H9 (cell line): Measurements from ENCODE around the gene PARD6B. TPM values are rescaled to one million over a fixed set of nuclear protein-coding genes. Genes with fewer than 3 reads are reported as not detected.
A peak's percentile ranks its signal among the peaks of the same experiment; 100 is the strongest.

ENCODE experiments used
- DNase-seq: peaks from one replicate; pipeline ENCODE4 v3.0.0-alpha.2; 2017
- H2AFZ ChIP-seq: one replicate; pipeline ENCODE4 v1.6.1; 2013; ENCODE audit warnings: mild to moderate bottlenecking, low read length, control low read depth, moderate library complexity
- H2AK5ac ChIP-seq: 2 replicates; pipeline ENCODE4 v1.6.1; 2013; ENCODE audit warnings: low read length, control low read depth, mixed read lengths; ENCODE audit not compliant: insufficient read length
- H2BK120ac ChIP-seq: one replicate; pipeline ENCODE4 v1.6.1; 2013; ENCODE audit warnings: low read depth, mild to moderate bottlenecking, low read length, control low read depth, inconsistent platforms; ENCODE audit not compliant: poor library complexity, severe bottlenecking
- H2BK12ac ChIP-seq: 2 replicates; pipeline ENCODE4 v1.6.1; 2013; ENCODE audit warnings: low read length, control low read depth, mixed read lengths, low read depth; ENCODE audit not compliant: insufficient read length
- H2BK15ac ChIP-seq: 2 replicates; pipeline ENCODE4 v1.6.1; 2013; ENCODE audit warnings: low read depth, low read length, control low read depth
- H2BK20ac ChIP-seq: one replicate; pipeline ENCODE4 v1.6.1; 2013; ENCODE audit warnings: low read depth, mild to moderate bottlenecking, low read length, control low read depth, inconsistent platforms; ENCODE audit not compliant: poor library complexity, severe bottlenecking
- H2BK5ac ChIP-seq: 2 replicates; pipeline ENCODE4 v1.6.1; 2013; ENCODE audit warnings: low read length, control low read depth, mixed read lengths; ENCODE audit not compliant: insufficient read length
- H3K14ac ChIP-seq: 2 replicates; pipeline ENCODE4 v1.6.1; 2013; ENCODE audit warnings: low read length, control low read depth; ENCODE audit not compliant: insufficient read depth
- H3K18ac ChIP-seq: 2 replicates; pipeline ENCODE4 v1.6.1; 2013; ENCODE audit warnings: low read depth, mild to moderate bottlenecking, mixed read lengths, low read length, control low read depth; ENCODE audit not compliant: insufficient read length
- H3K23ac ChIP-seq: 2 replicates; pipeline ENCODE4 v1.6.1; 2013; ENCODE audit warnings: low read length, control low read depth, mixed read lengths, low read depth; ENCODE audit not compliant: insufficient read length
- H3K23me2 ChIP-seq: 2 replicates; pipeline ENCODE4 v1.6.1; 2013; ENCODE audit warnings: low read depth, mild to moderate bottlenecking, mixed read lengths, low read length, control low read depth; ENCODE audit not compliant: insufficient read length, poor library complexity, severe bottlenecking
- H3K27ac ChIP-seq: 2 replicates; pipeline ENCODE4 v1.5.1; 2013; ENCODE audit warnings: low read length, control low read depth, mixed read lengths, low read depth; ENCODE audit not compliant: insufficient read length
- H3K27me3 ChIP-seq: 2 replicates; pipeline ENCODE4 v1.6.1; 2013; ENCODE audit warnings: low read length, control low read depth, inconsistent platforms; ENCODE audit not compliant: insufficient read depth
- H3K4ac ChIP-seq: 2 replicates; pipeline ENCODE4 v1.6.1; 2013; ENCODE audit warnings: low read depth, mild to moderate bottlenecking, control low read depth, inconsistent platforms, low read length, moderate library complexity
- H3K4me1 ChIP-seq: 2 replicates; pipeline ENCODE4 v1.6.1; 2013; ENCODE audit warnings: low read length, control low read depth, inconsistent platforms; ENCODE audit not compliant: insufficient read depth
- H3K4me2 ChIP-seq: 2 replicates; pipeline ENCODE4 v1.6.1; 2013; ENCODE audit warnings: low read length, control low read depth, mixed read lengths; ENCODE audit not compliant: insufficient read length, insufficient read depth
- H3K56ac ChIP-seq: 2 replicates; pipeline ENCODE4 v1.6.1; 2013; ENCODE audit warnings: low read depth, mild to moderate bottlenecking, mixed read lengths, low read length, control low read depth; ENCODE audit not compliant: insufficient read length
- H3K79me1 ChIP-seq: 2 replicates; pipeline ENCODE4 v1.6.1; 2013; ENCODE audit warnings: low read depth, mild to moderate bottlenecking, moderate library complexity, low read length, control low read depth, inconsistent platforms; ENCODE audit not compliant: insufficient read depth, poor library complexity, severe bottlenecking
- H3K79me2 ChIP-seq: 2 replicates; pipeline ENCODE4 v1.6.1; 2013; ENCODE audit warnings: low read length, control low read depth, inconsistent platforms; ENCODE audit not compliant: insufficient read depth
- H3K9ac ChIP-seq: 2 replicates; pipeline ENCODE4 v1.6.1; 2013; ENCODE audit warnings: low read length, control low read depth, mixed read lengths; ENCODE audit not compliant: insufficient read length; ENCODE audit errors: extremely low read depth
- H3K9me3 ChIP-seq: one replicate; pipeline ENCODE4 v1.6.1; 2013; ENCODE audit warnings: low read depth, low read length, inconsistent platforms; ENCODE audit not compliant: control insufficient read depth
- H3T11ph ChIP-seq: one replicate; pipeline ENCODE4 v1.6.1; 2013; ENCODE audit warnings: mild to moderate bottlenecking, low read length, control low read depth, inconsistent platforms
- H4K20me1 ChIP-seq: one replicate; pipeline ENCODE4 v1.6.1; 2013; ENCODE audit not compliant: control insufficient read depth, insufficient read length, insufficient read depth
- H4K5ac ChIP-seq: 2 replicates; pipeline ENCODE4 v1.6.1; 2013; ENCODE audit warnings: low read depth, mild to moderate bottlenecking, mixed read lengths, low read length, control low read depth; ENCODE audit not compliant: insufficient read length
- H4K8ac ChIP-seq: replicated peaks from 2 replicates; pipeline ENCODE4 v1.6.1; 2013; ENCODE audit warnings: low read length, control low read depth, mixed read lengths, low read depth; ENCODE audit not compliant: insufficient read length
- H4K91ac ChIP-seq: 2 replicates; pipeline ENCODE4 v1.6.1; 2013; ENCODE audit warnings: low read depth, mild to moderate bottlenecking, moderate library complexity, mixed read lengths, low read length, control low read depth; ENCODE audit not compliant: insufficient read length
- H3K27ac Mint-ChIP-seq, 3 experiments: 2 replicates in 2 of 3; 3 replicates in 1 of 3; pipeline ENCODE4 v1.8.0; 2020 to 2021; ENCODE audit warnings: mixed read lengths in 3 of 3, mild to moderate bottlenecking in 1 of 3, moderate library complexity in 1 of 3
- H3K27me3 Mint-ChIP-seq: 2 replicates; pipeline ENCODE4 v1.8.0; 2021; ENCODE audit warnings: low read depth, mild to moderate bottlenecking, moderate library complexity, mixed read lengths
- H3K36me3 Mint-ChIP-seq, 3 experiments: 2 replicates in 2 of 3; 3 replicates in 1 of 3; pipeline ENCODE4 v1.8.0; 2020 to 2021; ENCODE audit warnings: low read depth in 3 of 3, mixed read lengths in 3 of 3; ENCODE audit not compliant: insufficient read depth in 1 of 3
- H3K4me1 Mint-ChIP-seq, 2 experiments: 2 replicates each; pipeline ENCODE4 v1.8.0; 2020; ENCODE audit warnings: mixed read lengths in 2 of 2
- H3K4me3 Mint-ChIP-seq, 2 experiments: 2 replicates in 1 of 2; 3 replicates in 1 of 2; pipeline ENCODE4 v1.8.0; 2020 to 2021; ENCODE audit warnings: mild to moderate bottlenecking in 2 of 2, mixed read lengths in 2 of 2, moderate library complexity in 1 of 2
- H3K9me3 Mint-ChIP-seq, 2 experiments: 2 replicates in 1 of 2; 3 replicates in 1 of 2; pipeline ENCODE4 v1.8.0; 2020; ENCODE audit warnings: mild to moderate bottlenecking in 2 of 2, mixed read lengths in 2 of 2, moderate library complexity in 1 of 2
- CTCF ChIP-seq: fragments of 200-600 bp; sonication (generic); conservative IDR thresholded peaks from 3 replicates; pipeline ENCODE4 v1.8.0; 2021; ENCODE audit warnings: antibody characterized with exemption, mild to moderate bottlenecking
- WGBS: extraction: QIAGEN DNeasy Blood & Tissue Kit; methylation state at CpG from one replicate; pipeline ENCODE4 v1.1.7; 2013; ENCODE audit warnings: missing lambda C conversion rate, low lambda C conversion rate, mixed read lengths; ENCODE audit not compliant: insufficient read length; ENCODE audit errors: extremely low coverage; 5-methylcytosine and 5-hydroxymethylcytosine counted together
- total RNA-seq: library from RNA; stranded (reverse); gene quantifications from 2 replicates; pipeline ENCODE4 v1.2.1, GENCODE V29; 2021

Gene PARD6B
- total RNA-seq, 1 experiment from 2014 or later, result 27.4 TPM

- no peaks in the 10 kb centered on the region for H3K27me3 ChIP-seq
- H3K9me3 ChIP-seq, result no peaks in the 10 kb centered on the region
- H2AFZ ChIP-seq, result no peak overlapping the region
- H3K18ac ChIP-seq, result no peak overlapping the region
- no peak overlapping the region for H3K27ac ChIP-seq
- no peak overlapping the region for H3T11ph ChIP-seq
- H4K91ac ChIP-seq, result no peak overlapping the region
- H2BK120ac ChIP-seq, result no peak overlapping the region
- H3K27ac Mint-ChIP-seq, result no peak overlapping the region
- no peak overlapping the region for H4K5ac ChIP-seq
- H3K79me2 ChIP-seq, result no peaks in the 10 kb centered on the region
- H3K23me2 ChIP-seq, result no peaks in the 10 kb centered on the region
- no peak overlapping the region for H3K4me3 Mint-ChIP-seq
- H2BK5ac ChIP-seq, result no peak overlapping the region
- H3K4me1 Mint-ChIP-seq, result peaks cover 5 to 10% of the 10 kb centered on the region in 2 experiments
- H3K4me1 ChIP-seq, result no peaks in the 10 kb centered on the region
- no peaks in the 10 kb centered on the region for H3K36me3 Mint-ChIP-seq
- peak; percentile 4 for DNase-seq
- no CpG with 5 or more reads among the region's 3 CpGs for WGBS
- H2BK15ac ChIP-seq, result no peak overlapping the region
- H3K9me3 Mint-ChIP-seq, result no peaks in the 10 kb centered on the region
- H3K56ac ChIP-seq, result no peak overlapping the region
- H3K27me3 Mint-ChIP-seq, result no peaks in the 10 kb centered on the region; the same call in 1 of the 2 replicates
- H3K23ac ChIP-seq, result no peak overlapping the region
- no peak overlapping the region for H2BK12ac ChIP-seq
- no peaks in the 10 kb centered on the region for H4K20me1 ChIP-seq
- no peak overlapping the region for H3K4me2 ChIP-seq
- no peaks in the 10 kb centered on the region for H3K79me1 ChIP-seq
- no peak overlapping the region for H2BK20ac ChIP-seq
- no peak overlapping the region for H3K14ac ChIP-seq
- H3K4ac ChIP-seq, result no peak overlapping the region
- H4K8ac ChIP-seq, result no peak overlapping the region
- TF ChIP-seq CTCF, result no peak
- no peak overlapping the region for H3K9ac ChIP-seq
- no peak overlapping the region for H2AK5ac ChIP-seq
Measured at GRCh38 chr20:50774515-50774914, 43.1 kb downstream of the PARD6B start.
